KMS-11 (cell line): ENCODE measurements around the gene UBALD2.
"Not testable (repeated sequence)": the region's sequence is repeated elsewhere in the genome, so short reads cannot be mapped to it uniquely, and the experiment has no call there.

Source experiments
- H2AFZ ChIP-seq: fragments of 200-600 bp; sonication (generic); 2 replicates; pipeline ENCODE4 v1.6.1; 2016; ENCODE audit warnings: antibody characterized with exemption, mixed run types, low read depth
- H3K27ac ChIP-seq: fragments of 200-600 bp; sonication (generic); 2 replicates; pipeline ENCODE4 v1.6.1; 2016; ENCODE audit warnings: mild to moderate bottlenecking, mixed run types
- H3K27me3 ChIP-seq: fragments of 200-600 bp; sonication (generic); 2 replicates; pipeline ENCODE4 v1.6.1; 2017; ENCODE audit warnings: mild to moderate bottlenecking, low read depth, mixed run types, moderate library complexity; ENCODE audit not compliant: insufficient read depth
- H3K36me3 ChIP-seq: fragments of 200-600 bp; sonication (generic); 2 replicates; pipeline ENCODE4 v1.6.1; 2017; ENCODE audit warnings: mild to moderate bottlenecking, mixed run types; ENCODE audit not compliant: insufficient read depth
- H3K4me1 ChIP-seq: fragments of 200-600 bp; sonication (generic); 2 replicates; pipeline ENCODE4 v1.6.1; 2016; ENCODE audit warnings: mild to moderate bottlenecking, low read depth, mixed run types; ENCODE audit not compliant: poor library complexity, severe bottlenecking
- H3K4me2 ChIP-seq: fragments of 200-600 bp; sonication (generic); 2 replicates; pipeline ENCODE4 v1.7.0; 2016; ENCODE audit warnings: mild to moderate bottlenecking, mixed run types
- H3K4me3 ChIP-seq: fragments of 200-600 bp; sonication (generic); IDR thresholded peaks from 2 replicates; pipeline ENCODE4 v1.6.1; 2017; ENCODE audit warnings: low read depth, low read length, mixed read lengths; ENCODE audit not compliant: insufficient read depth
- H3K79me2 ChIP-seq: fragments of 200-600 bp; sonication (generic); 2 replicates; pipeline ENCODE4 v1.6.1; 2016; ENCODE audit warnings: low read depth, mixed run types; ENCODE audit not compliant: insufficient read depth
- H3K9ac ChIP-seq: fragments of 200-600 bp; sonication (generic); 2 replicates; pipeline ENCODE4 v1.6.1; 2016; ENCODE audit warnings: mild to moderate bottlenecking, mixed run types
- H4K20me1 ChIP-seq: fragments of 200-600 bp; sonication (generic); 2 replicates; pipeline ENCODE4 v1.6.1; 2016; ENCODE audit warnings: mild to moderate bottlenecking, mixed run types; ENCODE audit not compliant: insufficient read depth
- TF ChIP-seq, protein P1 (sequence below): fragments of 200-600 bp; sonication (generic); conservative IDR thresholded peaks from 2 replicates; pipeline ENCODE4 v1.6.1; 2017; ENCODE audit warnings: low read depth, mild to moderate bottlenecking, antibody characterized with exemption, low read length, moderate library complexity, mixed read lengths

The UBALD2 gene

DNA sequence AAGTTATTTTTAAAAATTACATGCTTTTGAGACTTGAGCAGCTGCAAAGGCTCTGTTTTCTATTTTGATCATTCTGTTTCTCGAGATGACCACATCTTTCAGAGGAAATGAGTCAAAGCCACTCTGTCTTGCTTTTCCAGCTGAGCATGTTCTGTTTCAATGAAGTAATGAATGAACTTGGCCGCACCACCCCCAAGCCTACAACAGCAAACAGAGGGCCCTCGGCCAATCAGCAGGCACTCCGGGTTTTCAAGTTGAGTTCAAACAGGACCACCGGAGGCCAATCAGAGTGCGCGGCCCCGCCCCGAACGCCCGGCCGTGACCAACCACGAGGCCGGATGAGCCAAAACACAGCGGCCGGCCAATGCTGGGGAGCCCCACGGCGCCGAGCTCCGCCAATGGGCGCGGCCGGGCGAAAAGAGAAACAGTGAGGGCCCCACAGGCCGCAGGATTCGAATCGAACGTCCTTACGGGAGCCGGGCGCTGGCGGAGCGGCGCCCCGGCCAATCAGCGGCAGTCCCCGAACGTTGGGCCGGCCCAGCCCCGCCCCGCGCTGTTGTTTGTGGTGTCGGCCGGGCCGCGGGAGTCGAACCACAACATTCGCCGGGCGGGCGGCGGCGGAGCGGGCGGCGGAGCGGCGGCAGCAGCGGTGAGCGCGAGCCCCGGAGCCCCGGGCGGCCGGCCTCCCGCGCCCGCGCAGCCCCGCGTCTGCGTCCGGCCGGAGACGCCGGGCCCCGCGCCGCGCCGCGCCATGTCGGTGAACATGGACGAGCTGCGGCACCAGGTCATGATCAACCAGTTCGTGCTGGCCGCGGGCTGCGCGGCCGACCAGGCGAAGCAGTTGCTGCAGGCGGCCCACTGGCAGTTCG, at the start of gene UBALD2:
UBALD2 (plus strand) TSS at position 594 of the 869 bp plus-strand sequence; CDS start at position 752, 158 bp downstream.
- peak within 1 kb of the TSS; percentile 74; the same call in 1 of the 2 replicates for H2AFZ ChIP-seq
- H4K20me1 ChIP-seq, result 0 out of 2 replicates have a peak, but pooled peaks cover 5% of the 10 kb centered on the region
- H3K4me2 ChIP-seq, result peak within 1 kb of the TSS; percentile 92
- H3K27me3 ChIP-seq, result no peaks in the 10 kb centered on the region
- no peak within 1 kb of the TSS for H3K4me3 ChIP-seq
- H3K79me2 ChIP-seq, result peaks cover 44% of the 10 kb centered on the region
- H3K9ac ChIP-seq, result peak within 1 kb of the TSS; percentile 69
- H3K4me1 ChIP-seq, result peaks cover 68% of the 10 kb centered on the region
- H3K36me3 ChIP-seq, result no peaks in the 10 kb centered on the region
- peak within 1 kb of the TSS; percentile 95 for H3K27ac ChIP-seq
- TF ChIP-seq, protein P1, sequence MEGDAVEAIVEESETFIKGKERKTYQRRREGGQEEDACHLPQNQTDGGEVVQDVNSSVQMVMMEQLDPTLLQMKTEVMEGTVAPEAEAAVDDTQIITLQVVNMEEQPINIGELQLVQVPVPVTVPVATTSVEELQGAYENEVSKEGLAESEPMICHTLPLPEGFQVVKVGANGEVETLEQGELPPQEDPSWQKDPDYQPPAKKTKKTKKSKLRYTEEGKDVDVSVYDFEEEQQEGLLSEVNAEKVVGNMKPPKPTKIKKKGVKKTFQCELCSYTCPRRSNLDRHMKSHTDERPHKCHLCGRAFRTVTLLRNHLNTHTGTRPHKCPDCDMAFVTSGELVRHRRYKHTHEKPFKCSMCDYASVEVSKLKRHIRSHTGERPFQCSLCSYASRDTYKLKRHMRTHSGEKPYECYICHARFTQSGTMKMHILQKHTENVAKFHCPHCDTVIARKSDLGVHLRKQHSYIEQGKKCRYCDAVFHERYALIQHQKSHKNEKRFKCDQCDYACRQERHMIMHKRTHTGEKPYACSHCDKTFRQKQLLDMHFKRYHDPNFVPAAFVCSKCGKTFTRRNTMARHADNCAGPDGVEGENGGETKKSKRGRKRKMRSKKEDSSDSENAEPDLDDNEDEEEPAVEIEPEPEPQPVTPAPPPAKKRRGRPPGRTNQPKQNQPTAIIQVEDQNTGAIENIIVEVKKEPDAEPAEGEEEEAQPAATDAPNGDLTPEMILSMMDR, result no peak

DNA sequence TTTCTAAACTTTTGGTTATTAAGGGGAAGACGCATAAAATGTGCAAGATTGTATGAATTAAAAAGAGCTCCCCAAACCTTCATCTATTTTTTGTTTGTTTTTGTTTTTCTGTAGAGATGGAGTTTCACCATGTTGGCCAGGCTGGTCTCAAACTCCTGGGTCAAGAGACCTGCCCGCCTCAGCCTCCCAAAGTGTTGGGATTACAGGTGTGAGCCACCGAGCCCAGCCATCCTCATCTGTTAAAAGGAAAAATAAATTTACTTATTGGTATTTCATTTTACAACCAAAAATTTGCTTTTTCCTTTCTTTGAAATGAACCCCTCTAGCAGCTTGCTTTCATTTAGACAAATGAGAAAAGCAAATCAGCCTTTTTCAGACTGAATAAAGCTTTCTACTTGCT, 48.1 kb upstream of the UBALD2 start:
- TF ChIP-seq, protein P1, result no peak
- Histone ChIP-seq H3K79me2 (no peaks in the 10 kb centered on the region), H3K4me2 (no peak overlapping the region), H4K20me1 (no peaks in the 10 kb centered on the region), H3K4me3 (no peak overlapping the region), H3K27me3 (no peaks in the 10 kb centered on the region), H3K9ac (no peak overlapping the region), H3K4me1 (peaks cover 22% of the 10 kb centered on the region), H3K36me3 (no peaks in the 10 kb centered on the region), H2AFZ (no peak overlapping the region), H3K27ac (no peak overlapping the region)

DNA sequence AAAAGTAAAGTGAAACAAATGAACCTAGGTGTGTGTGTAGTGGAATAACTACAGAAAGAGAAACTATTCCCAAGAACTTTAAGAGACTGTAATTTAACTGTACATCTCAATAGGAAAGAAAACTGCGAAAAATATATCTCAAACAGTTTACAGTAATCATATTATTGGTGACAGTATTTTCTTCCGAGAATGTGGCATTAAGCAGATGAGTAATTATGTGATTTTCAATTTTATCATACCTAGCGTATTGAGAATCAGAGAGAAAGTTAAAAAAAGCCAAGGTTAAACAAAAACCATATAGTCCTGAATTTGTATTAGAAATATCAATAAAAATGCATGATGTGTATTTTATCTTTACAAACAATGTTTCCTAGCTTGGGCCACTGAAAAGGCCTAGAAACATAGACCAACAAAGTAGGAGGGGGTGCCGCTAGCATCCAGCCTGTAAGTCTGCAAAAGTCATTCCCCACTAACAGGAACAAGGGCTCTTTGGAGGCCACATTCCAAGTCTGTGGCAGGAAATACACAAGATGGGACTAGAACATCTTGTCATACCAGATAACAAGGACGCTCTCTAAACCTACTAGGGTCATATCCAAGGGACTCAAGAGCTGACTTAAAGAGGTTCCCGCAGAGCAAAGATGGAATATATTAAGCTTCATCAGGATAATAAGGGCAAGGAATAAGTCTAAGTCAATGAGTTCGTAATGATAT, 45.3 kb upstream of the UBALD2 start:
- TF ChIP-seq, protein P1, result no peak
- H3K4me3 ChIP-seq, result no peak overlapping the region
- H2AFZ ChIP-seq, result no peak overlapping the region
- no peaks in the 10 kb centered on the region for H3K27me3 ChIP-seq
- no peaks in the 10 kb centered on the region for H4K20me1 ChIP-seq
- H3K9ac ChIP-seq, result no peak overlapping the region
- H3K79me2 ChIP-seq, result no peaks in the 10 kb centered on the region
- H3K27ac ChIP-seq, result no peak overlapping the region
- peaks cover 12% of the 10 kb centered on the region for H3K4me1 ChIP-seq
- no peak overlapping the region for H3K4me2 ChIP-seq
- no peaks in the 10 kb centered on the region for H3K36me3 ChIP-seq

DNA sequence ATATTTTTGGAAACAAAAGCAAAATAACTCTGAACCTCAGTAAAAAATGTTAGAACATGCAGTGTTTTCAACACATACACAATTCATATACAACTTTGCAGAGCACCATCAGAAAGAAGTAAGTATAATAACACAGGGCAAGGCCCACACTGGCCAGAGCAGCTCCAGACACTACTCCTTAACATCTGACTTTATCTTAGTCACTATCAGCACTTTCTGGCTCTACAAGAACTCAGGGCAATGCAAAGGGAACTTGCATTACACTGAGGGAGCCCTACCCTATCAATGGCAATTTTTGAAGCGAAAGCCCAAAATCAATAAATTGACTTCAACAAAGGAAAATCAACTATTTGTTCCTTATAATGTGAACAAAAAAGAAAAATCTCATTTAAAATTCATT, 41.3 kb upstream of the UBALD2 start:
- H3K4me1 ChIP-seq, result no peaks in the 10 kb centered on the region
- no peaks in the 10 kb centered on the region for H3K36me3 ChIP-seq
- TF ChIP-seq, protein P1, result no peak
- no peaks in the 10 kb centered on the region for H4K20me1 ChIP-seq
- no peak overlapping the region for H2AFZ ChIP-seq
- H3K27ac ChIP-seq, result no peak overlapping the region
- no peak overlapping the region for H3K4me3 ChIP-seq
- H3K79me2 ChIP-seq, result no peaks in the 10 kb centered on the region
- H3K27me3 ChIP-seq, result no peaks in the 10 kb centered on the region
- H3K9ac ChIP-seq, result no peak overlapping the region
- no peak overlapping the region for H3K4me2 ChIP-seq

DNA sequence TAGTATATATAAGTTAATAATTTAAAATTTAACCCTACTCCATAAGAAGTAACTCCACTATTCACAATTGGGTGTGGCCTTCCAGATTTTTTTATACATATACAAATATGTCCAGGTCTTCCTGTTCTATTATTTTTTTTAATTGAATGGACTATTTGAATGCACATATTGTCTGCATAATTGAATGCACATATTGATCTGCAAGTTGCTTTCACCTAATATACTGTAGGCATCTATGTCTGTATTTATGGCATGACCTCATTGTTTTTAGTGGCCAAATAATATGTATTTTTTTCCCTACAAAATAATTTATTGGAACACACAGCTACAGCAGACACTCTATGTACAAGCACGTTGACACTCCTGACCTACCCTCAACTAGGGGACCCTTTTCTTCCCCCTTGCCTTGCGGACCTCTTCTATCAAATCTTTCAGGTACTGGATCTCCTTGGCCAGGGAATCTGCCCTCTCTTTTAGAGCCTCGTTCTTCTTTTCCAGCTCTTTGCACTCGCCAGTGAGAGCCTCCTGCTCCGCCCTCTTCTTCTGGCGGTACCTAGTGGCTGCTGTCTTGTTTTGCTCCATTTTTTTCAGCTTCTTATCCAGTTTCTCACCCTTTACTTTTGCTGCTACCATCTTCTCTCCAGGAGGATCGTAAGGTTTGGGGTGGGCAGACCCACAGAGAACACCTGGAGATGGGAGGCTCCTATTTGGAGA, 39.6 kb upstream of the UBALD2 start:
- not testable (repeated sequence) for H3K27me3 ChIP-seq, H3K79me2 ChIP-seq, H3K9ac ChIP-seq, H2AFZ ChIP-seq, H3K4me1 ChIP-seq, H3K4me2 ChIP-seq, H3K4me3 ChIP-seq, H3K36me3 ChIP-seq, H4K20me1 ChIP-seq, H3K27ac ChIP-seq

DNA sequence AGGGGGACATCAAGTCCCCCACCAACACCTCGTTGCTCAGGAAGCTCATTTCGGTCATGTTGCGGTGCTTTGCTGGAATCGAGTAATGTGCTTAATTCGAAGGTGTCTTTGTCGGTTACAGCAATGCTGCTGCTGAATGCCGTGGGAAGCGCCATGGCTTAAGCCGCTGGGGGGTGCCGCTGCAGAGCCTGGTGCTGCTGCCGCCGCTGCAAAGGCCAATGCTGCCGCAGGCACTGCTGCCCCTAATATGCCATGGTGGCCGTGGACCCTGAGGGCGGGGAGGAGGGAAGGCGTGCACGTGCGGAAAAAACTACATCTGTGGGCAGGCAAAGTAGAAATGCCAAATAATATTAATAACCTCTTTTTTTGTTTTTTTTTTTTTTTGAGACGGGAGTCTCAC, 38.4 kb upstream of the UBALD2 start:
- not testable (repeated sequence) for H3K4me3 ChIP-seq

More for the DNA sequence above, 38.4 kb upstream of the UBALD2 start:
- not testable (repeated sequence) for H3K4me2 ChIP-seq, H3K79me2 ChIP-seq, H2AFZ ChIP-seq, H3K4me1 ChIP-seq, H3K9ac ChIP-seq, H4K20me1 ChIP-seq, H3K36me3 ChIP-seq, H3K27ac ChIP-seq, H3K27me3 ChIP-seq
